BJ (cell line): ENCODE results near the gene PROCR. TPM values are rescaled to one million over a fixed set of nuclear protein-coding genes. Genes with fewer than 3 reads are reported as not detected.
"Not testable (repeated sequence)": the region's sequence is repeated elsewhere in the genome, so short reads cannot be mapped to it uniquely, and the experiment has no call there.

Source experiments
- CTCF ChIA-PET: fragments of 350-600 bp; formaldehyde crosslinking; extraction: SDS; loops from one replicate; lab custom pipeline; 2021; ENCODE audit warnings: antibody characterized with exemption, inconsistent platforms; lab: Yijun Ruan, JAX
- POLR2A ChIA-PET: fragments of 300-600 bp; sonication (Branson Sonifier 250); formaldehyde crosslinking; extraction: SDS; loops from one replicate; lab custom pipeline; 2021; ENCODE audit warnings: antibody characterized with exemption; lab: Charles Lee
- DNase-seq: peaks from one replicate; pipeline ENCODE4 v3.0.0-alpha.2; 2011; ENCODE audit warnings: low read depth
- H3K27me3 ChIP-seq: 2 replicates; pipeline ENCODE4 v1.6.0; 2011; ENCODE audit warnings: low read length; ENCODE audit not compliant: control insufficient read depth, insufficient read depth
- H3K36me3 ChIP-seq: 2 replicates; pipeline ENCODE4 v1.5.1; 2011; ENCODE audit warnings: low read length; ENCODE audit not compliant: control insufficient read depth, insufficient read depth
- H3K4me3 ChIP-seq: 2 replicates; pipeline ENCODE4 v1.5.1; 2011; ENCODE audit warnings: low read depth, mild to moderate bottlenecking, control low read depth, low read length
- CTCF ChIP-seq: IDR thresholded peaks from 2 replicates; pipeline ENCODE4 v1.5.1; 2011; ENCODE audit warnings: low read depth, mild to moderate bottlenecking, control low read depth, inconsistent platforms, low read length, moderate library complexity; ENCODE audit not compliant: insufficient read depth
- polyA plus RNA-seq: library from polyadenylated mRNA; depleted of rRNA; stranded (reverse); fragments of >200 nt; gene quantifications from 2 replicates; pipeline ENCODE4 v1.2.3, GENCODE V29; 2011

The PROCR gene
- polyA plus RNA-seq, 1 experiment, result 32.8 TPM

- no peaks in the 10 kb centered on the region for H3K36me3 ChIP-seq
- CTCF ChIA-PET, result no interaction called here
- H3K4me3 ChIP-seq, result no peak overlapping the region
- no peak for DNase-seq
- H3K27me3 ChIP-seq, result no peaks in the 10 kb centered on the region
- POLR2A ChIA-PET, result no interaction called here
- TF ChIP-seq CTCF, result no peak
These were observed 20.9 kb upstream of the PROCR start for GRCh38 chr20:35150846-35151579.

- Histone ChIP-seq H3K36me3 (no peaks in the 10 kb centered on the region), H3K4me3 (no peak overlapping the region), H3K27me3 (no peaks in the 10 kb centered on the region)
- TF ChIP-seq CTCF, result no peak
- POLR2A ChIA-PET, result no interaction called here
- peak; percentile 45 for DNase-seq
- CTCF ChIA-PET, result no interaction called here
These were observed 20.1 kb upstream of the PROCR start for GRCh38 chr20:35151736-35152135.

GRCh38 chr20:35155936-35156335 lies 15.9 kb upstream of the PROCR start:
- POLR2A ChIA-PET, result no interaction called here
- Histone ChIP-seq H3K36me3 (no peaks in the 10 kb centered on the region), H3K4me3 (no peak overlapping the region), H3K27me3 (no peaks in the 10 kb centered on the region; the same call in 1 of the 2 replicates)
- no peak for TF ChIP-seq CTCF
- DNase-seq, result no peak
- CTCF ChIA-PET, result no interaction called here

GRCh38 chr20:35156978-35157377 lies 14.9 kb upstream of the PROCR start:
- ChIA-PET CTCF (no interaction called here), POLR2A (no interaction called here)
- no peak for DNase-seq
- peaks cover under 1% of the 10 kb centered on the region; the same call in 1 of the 2 replicates for H3K27me3 ChIP-seq
- H3K4me3 ChIP-seq, result no peak overlapping the region
- no peaks in the 10 kb centered on the region for H3K36me3 ChIP-seq
- TF ChIP-seq CTCF, result no peak

GRCh38 chr20:35160341-35160740 lies 11.5 kb upstream of the PROCR start:
- H3K36me3 ChIP-seq, H3K4me3 ChIP-seq, CTCF ChIA-PET, DNase-seq, H3K27me3 ChIP-seq, POLR2A ChIA-PET: not testable (repeated sequence)

GRCh38 chr20:35164531-35164930 lies 7.3 kb upstream of the PROCR start:
- H3K4me3 ChIP-seq, POLR2A ChIA-PET, H3K36me3 ChIP-seq, H3K27me3 ChIP-seq, CTCF ChIA-PET, DNase-seq: not testable (repeated sequence)
